ENCODE results near the gene ID3. TPM values are rescaled to one million over a fixed set of nuclear protein-coding genes. Genes with fewer than 3 reads are reported as not detected.
"Not testable (repeated sequence)": the region's sequence is repeated elsewhere in the genome, so short reads cannot be mapped to it uniquely, and the experiment has no call there.

The ID3 gene
- total RNA-seq, 4 donors from 2014 or later, result 81.2 to 209 (median 122) TPM

GRCh38 chr1:23590058-23590783, 30.9 kb upstream of the ID3 start:
- H3K4me3 ChIP-seq (ENCODE audit: low read depth, poor library complexity, severe bottlenecking), result no peak overlapping the region
- intact Hi-C loops (cut with DNase I; ENCODE audit: low total_unique reads), result loop anchor here (5.0 kb wide), 1 partner anchor 33 kb away; the partner anchor contains the start of gene ID3
- WGBS, 2 donors, result 77 to 82% methylated on average over 4 of the region's 4 CpGs
- no peak for DNase-seq (ENCODE audit: low spot score in 2 of 2)
- TF ChIP-seq POLR2A (IDR thresholded peaks at IDR 0.05), result no peak
- TF ChIP-seq, protein P1, sequence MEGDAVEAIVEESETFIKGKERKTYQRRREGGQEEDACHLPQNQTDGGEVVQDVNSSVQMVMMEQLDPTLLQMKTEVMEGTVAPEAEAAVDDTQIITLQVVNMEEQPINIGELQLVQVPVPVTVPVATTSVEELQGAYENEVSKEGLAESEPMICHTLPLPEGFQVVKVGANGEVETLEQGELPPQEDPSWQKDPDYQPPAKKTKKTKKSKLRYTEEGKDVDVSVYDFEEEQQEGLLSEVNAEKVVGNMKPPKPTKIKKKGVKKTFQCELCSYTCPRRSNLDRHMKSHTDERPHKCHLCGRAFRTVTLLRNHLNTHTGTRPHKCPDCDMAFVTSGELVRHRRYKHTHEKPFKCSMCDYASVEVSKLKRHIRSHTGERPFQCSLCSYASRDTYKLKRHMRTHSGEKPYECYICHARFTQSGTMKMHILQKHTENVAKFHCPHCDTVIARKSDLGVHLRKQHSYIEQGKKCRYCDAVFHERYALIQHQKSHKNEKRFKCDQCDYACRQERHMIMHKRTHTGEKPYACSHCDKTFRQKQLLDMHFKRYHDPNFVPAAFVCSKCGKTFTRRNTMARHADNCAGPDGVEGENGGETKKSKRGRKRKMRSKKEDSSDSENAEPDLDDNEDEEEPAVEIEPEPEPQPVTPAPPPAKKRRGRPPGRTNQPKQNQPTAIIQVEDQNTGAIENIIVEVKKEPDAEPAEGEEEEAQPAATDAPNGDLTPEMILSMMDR (IDR thresholded peaks at IDR 0.05), result no peak

- TF ChIP-seq, protein P1 (IDR thresholded peaks at IDR 0.05), result no peak
- no peak for TF ChIP-seq POLR2A (IDR thresholded peaks at IDR 0.05)
- intact Hi-C loops (cut with DNase I; ENCODE audit: low total_unique reads), result no loop called here
- 50 to 56% methylated on average over 5 of the region's 5 CpGs for WGBS, 2 donors
- DNase-seq (ENCODE audit: low spot score in 2 of 2), result no peak
- H3K4me3 ChIP-seq (ENCODE audit: low read depth, poor library complexity, severe bottlenecking), result no peak overlapping the region
Observed at GRCh38 chr1:23589585-23589986, 30.3 kb upstream of the ID3 start.

- TF ChIP-seq, protein P1 (IDR thresholded peaks at IDR 0.05), result no peak
- no peak for TF ChIP-seq POLR2A (IDR thresholded peaks at IDR 0.05)
- 70 to 74% methylated on average over 11 of the region's 11 CpGs for WGBS, 2 donors
- intact Hi-C loops (cut with DNase I; ENCODE audit: low total_unique reads), result no loop called here
- DNase-seq (ENCODE audit: low spot score in 2 of 2), result no peak
- no peak overlapping the region for H3K4me3 ChIP-seq (ENCODE audit: low read depth, poor library complexity, severe bottlenecking)
Observed at GRCh38 chr1:23588749-23589548, 29.6 kb upstream of the ID3 start.

GRCh38 chr1:23585321-23586022, 26.2 kb upstream of the ID3 start:
- intact Hi-C loops (cut with DNase I; ENCODE audit: low total_unique reads), result no loop called here
- TF ChIP-seq POLR2A (IDR thresholded peaks at IDR 0.05), result no peak
- TF ChIP-seq, protein P1 (IDR thresholded peaks at IDR 0.05), result no peak
- H3K4me3 ChIP-seq (ENCODE audit: low read depth, poor library complexity, severe bottlenecking), result no peak overlapping the region
- DNase-seq (ENCODE audit: low spot score in 2 of 2), result peak in 1 of 2 donors; percentile 48
- 42 to 46% methylated on average over 10 of the region's 10 CpGs for WGBS, 2 donors

DNA sequence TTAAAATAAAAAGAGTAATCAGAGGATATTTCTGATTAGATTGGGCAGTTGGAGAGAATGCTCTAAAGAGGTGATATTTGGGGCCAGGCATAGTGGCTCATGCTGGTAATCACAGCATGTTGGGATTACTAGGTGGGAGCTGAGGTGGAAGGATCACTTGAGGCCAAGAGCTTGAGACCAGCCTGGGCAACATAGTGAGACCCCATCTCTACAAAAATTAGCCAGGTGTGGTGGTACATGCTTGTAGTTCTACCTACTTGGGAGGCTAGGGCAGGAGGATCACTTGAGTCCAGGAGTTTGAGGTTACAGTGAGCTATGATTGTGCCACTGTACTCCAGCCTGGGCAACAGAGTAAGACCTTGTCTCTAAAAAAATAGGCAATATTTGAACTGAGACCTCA, 24.4 kb upstream of the ID3 start:
- intact Hi-C loops (cut with DNase I; ENCODE audit: low total_unique reads); DNase-seq (ENCODE audit: low spot score in 2 of 2); H3K4me3 ChIP-seq (ENCODE audit: low read depth, poor library complexity, severe bottlenecking): not testable (repeated sequence)

GRCh38 chr1:23582820-23583219, 23.5 kb upstream of the ID3 start:
- H3K4me3 ChIP-seq (ENCODE audit: low read depth, poor library complexity, severe bottlenecking), result no peak overlapping the region
- intact Hi-C loops (cut with DNase I; ENCODE audit: low total_unique reads), result no loop called here
- WGBS, 2 donors, result 93 to 94% methylated on average over 4 of the region's 4 CpGs
- DNase-seq (ENCODE audit: low spot score in 2 of 2), result no peak
- TF ChIP-seq, protein P1 (IDR thresholded peaks at IDR 0.05), result no peak
- TF ChIP-seq POLR2A (IDR thresholded peaks at IDR 0.05), result no peak
